SJSA1 (cell line): Measurements from ENCODE around the gene CNNM2. TPM values are rescaled to one million over a fixed set of nuclear protein-coding genes. Genes with fewer than 3 reads are reported as not detected.
A peak's percentile ranks its signal among the peaks of the same experiment; 100 is the strongest.

Experiments
- DNase-seq, 2 experiments: peaks; one replicate each; pipeline ENCODE4 v3.0.0-alpha.2; 2015 to 2020; ENCODE audit warnings: low spot score in 2 of 2, low read depth in 1 of 2
- H3K27ac ChIP-seq: fragments of 250-450 bp; sonication (Bioruptor Pico); 2 replicates; pipeline ENCODE4 v1.5.1; 2020; ENCODE audit warnings: mild to moderate bottlenecking, moderate library complexity
- H3K27me3 ChIP-seq: fragments of 250-450 bp; sonication (Bioruptor Pico); replicated peaks from 2 replicates; pipeline ENCODE4 v1.5.1; 2020; ENCODE audit warnings: mild to moderate bottlenecking, moderate library complexity
- H3K36me3 ChIP-seq: fragments of 250-450 bp; sonication (Bioruptor Pico); 2 replicates; pipeline ENCODE4 v1.5.1; 2020; ENCODE audit warnings: mild to moderate bottlenecking
- H3K4me1 ChIP-seq: fragments of 250-450 bp; sonication (Bioruptor Pico); replicated peaks from 2 replicates; pipeline ENCODE4 v1.6.1; 2021; ENCODE audit warnings: mild to moderate bottlenecking
- H3K4me3 ChIP-seq: fragments of 250-450 bp; sonication (Bioruptor Pico); 2 replicates; pipeline ENCODE4 v1.5.1; 2020; ENCODE audit warnings: mild to moderate bottlenecking
- H3K9me3 ChIP-seq: fragments of 250-450 bp; sonication (Bioruptor Pico); replicated peaks from 2 replicates; pipeline ENCODE4 v1.5.1; 2020; ENCODE audit warnings: mild to moderate bottlenecking
- total RNA-seq: library from RNA; depleted of rRNA; stranded (reverse); fragments of >200 nt; shearing (Covaris generic); gene quantifications from 2 replicates; pipeline ENCODE4 v1.2.3, GENCODE V29; 2014

The CNNM2 gene
- total RNA-seq, 1 experiment from 2014 or later: 8.2 TPM

- no peaks in the 10 kb centered on the region for H3K27me3 ChIP-seq
- H3K4me3 ChIP-seq: no peak overlapping the region
- H3K27ac ChIP-seq: no peak overlapping the region
- peaks cover 5% of the 10 kb centered on the region; the same call in 1 of the 2 replicates for H3K36me3 ChIP-seq
- no peaks in the 10 kb centered on the region for H3K9me3 ChIP-seq
- peaks cover 12% of the 10 kb centered on the region for H3K4me1 ChIP-seq
- no peak for DNase-seq
Measured at GRCh38 chr10:103067484-103067883, 149.4 kb downstream of the CNNM2 start.

GRCh38 chr10:103067956-103068355 lies 149.9 kb downstream of the CNNM2 start:
- Histone ChIP-seq H3K27me3 (no peaks in the 10 kb centered on the region), H3K4me1 (peaks cover 12% of the 10 kb centered on the region), H3K4me3 (no peak overlapping the region), H3K27ac (no peak overlapping the region), H3K36me3 (peaks cover 5% of the 10 kb centered on the region; the same call in 1 of the 2 replicates), H3K9me3 (no peaks in the 10 kb centered on the region)
- DNase-seq: no peak

- Histone ChIP-seq H3K4me1 (peaks cover 12% of the 10 kb centered on the region), H3K9me3 (no peaks in the 10 kb centered on the region), H3K27me3 (no peaks in the 10 kb centered on the region), H3K27ac (no peak overlapping the region), H3K4me3 (no peak overlapping the region), H3K36me3 (peaks cover 5% of the 10 kb centered on the region; the same call in 1 of the 2 replicates)
- DNase-seq: peak; percentile 54 to 64
Measured at GRCh38 chr10:103069453-103070331, 151.6 kb downstream of the CNNM2 start.

- DNase-seq: no peak
- H3K27me3 ChIP-seq: no peaks in the 10 kb centered on the region
- no peak overlapping the region for H3K4me3 ChIP-seq
- peaks cover 12% of the 10 kb centered on the region for H3K4me1 ChIP-seq
- H3K36me3 ChIP-seq: peaks cover 5% of the 10 kb centered on the region; the same call in 1 of the 2 replicates
- no peaks in the 10 kb centered on the region for H3K9me3 ChIP-seq
- H3K27ac ChIP-seq: no peak overlapping the region
Measured at GRCh38 chr10:103072276-103072675, 154.2 kb downstream of the CNNM2 start.

- DNase-seq: no peak
- Histone ChIP-seq H3K9me3 (no peaks in the 10 kb centered on the region), H3K36me3 (peaks cover 10% of the 10 kb centered on the region; the same call in 1 of the 2 replicates), H3K27ac (no peak overlapping the region), H3K4me3 (no peak overlapping the region), H3K4me1 (peaks cover 12% of the 10 kb centered on the region), H3K27me3 (no peaks in the 10 kb centered on the region)
Measured at GRCh38 chr10:103072891-103073290, 154.8 kb downstream of the CNNM2 start.

- no peaks in the 10 kb centered on the region; the same call in 1 of the 2 replicates for H3K27me3 ChIP-seq
- peaks cover 5% of the 10 kb centered on the region; the same call in 1 of the 2 replicates for H3K36me3 ChIP-seq
- no peaks in the 10 kb centered on the region for H3K4me1 ChIP-seq
- H3K4me3 ChIP-seq: no peak overlapping the region
- no peak for DNase-seq
- H3K27ac ChIP-seq: no peak overlapping the region
- no peaks in the 10 kb centered on the region for H3K9me3 ChIP-seq
Measured at GRCh38 chr10:103077020-103077419, 158.9 kb downstream of the CNNM2 start.

GRCh38 chr10:103077491-103078308 lies 159.6 kb downstream of the CNNM2 start:
- H3K27ac ChIP-seq: no peak overlapping the region
- H3K9me3 ChIP-seq: no peaks in the 10 kb centered on the region
- peaks cover 6% of the 10 kb centered on the region; the same call in 1 of the 2 replicates for H3K36me3 ChIP-seq
- no peaks in the 10 kb centered on the region; the same call in 1 of the 2 replicates for H3K27me3 ChIP-seq
- H3K4me3 ChIP-seq: no peak overlapping the region
- DNase-seq: no peak
- no peaks in the 10 kb centered on the region for H3K4me1 ChIP-seq

- Histone ChIP-seq H3K27ac (no peak overlapping the region), H3K36me3 (peaks cover 11% of the 10 kb centered on the region), H3K9me3 (no peaks in the 10 kb centered on the region), H3K4me3 (no peak overlapping the region), H3K27me3 (no peaks in the 10 kb centered on the region; the same call in 1 of the 2 replicates), H3K4me1 (no peaks in the 10 kb centered on the region)
- no peak for DNase-seq
Measured at GRCh38 chr10:103078309-103078615, 160.2 kb downstream of the CNNM2 start.

- Histone ChIP-seq H3K36me3 (peaks cover 15% of the 10 kb centered on the region), H3K9me3 (no peaks in the 10 kb centered on the region), H3K4me1 (no peaks in the 10 kb centered on the region), H3K27me3 (no peaks in the 10 kb centered on the region; the same call in 1 of the 2 replicates), H3K4me3 (no peak overlapping the region), H3K27ac (no peak overlapping the region)
- no peak for DNase-seq
Measured at GRCh38 chr10:103078676-103079075, 160.6 kb downstream of the CNNM2 start.

- no peak for DNase-seq
- Histone ChIP-seq H3K27me3 (no peaks in the 10 kb centered on the region; the same call in 1 of the 2 replicates), H3K4me1 (no peaks in the 10 kb centered on the region), H3K4me3 (no peak overlapping the region), H3K27ac (no peak overlapping the region), H3K36me3 (peaks cover 20% of the 10 kb centered on the region), H3K9me3 (no peaks in the 10 kb centered on the region)
Measured at GRCh38 chr10:103079100-103079499, 161.0 kb downstream of the CNNM2 start.

- H3K4me1 ChIP-seq: no peaks in the 10 kb centered on the region; the same call in 1 of the 2 replicates
- no peak overlapping the region for H3K27ac ChIP-seq
- H3K4me3 ChIP-seq: no peak overlapping the region
- no peaks in the 10 kb centered on the region for H3K9me3 ChIP-seq
- peaks cover 28% of the 10 kb centered on the region for H3K36me3 ChIP-seq
- DNase-seq: no peak
- no peaks in the 10 kb centered on the region; the same call in 1 of the 2 replicates for H3K27me3 ChIP-seq
Measured at GRCh38 chr10:103079946-103080345, 161.9 kb downstream of the CNNM2 start.

GRCh38 chr10:103080891-103081581 lies 162.9 kb downstream of the CNNM2 start:
- H3K27ac ChIP-seq: no peak overlapping the region
- H3K4me3 ChIP-seq: no peak overlapping the region
- no peaks in the 10 kb centered on the region for H3K9me3 ChIP-seq
- no peak for DNase-seq
- H3K36me3 ChIP-seq: peaks cover 37% of the 10 kb centered on the region
- peaks cover 10% of the 10 kb centered on the region for H3K4me1 ChIP-seq
- no peaks in the 10 kb centered on the region; the same call in 1 of the 2 replicates for H3K27me3 ChIP-seq

GRCh38 chr10:103082683-103083082 lies 164.6 kb downstream of the CNNM2 start:
- no peak for DNase-seq
- Histone ChIP-seq H3K9me3 (no peaks in the 10 kb centered on the region), H3K4me1 (peaks cover 25% of the 10 kb centered on the region), H3K27ac (no peak overlapping the region), H3K36me3 (peaks cover 40% of the 10 kb centered on the region), H3K4me3 (no peak overlapping the region), H3K27me3 (no peaks in the 10 kb centered on the region; the same call in 1 of the 2 replicates)
